Amniotic epithelial cell (primary cell): ENCODE results near the gene YY1.
"Not testable (repeated sequence)": the region's sequence is repeated elsewhere in the genome, so short reads cannot be mapped to it uniquely, and the experiment has no call there.

Experiments
- DNase-seq: peaks from one replicate; pipeline ENCODE4 v3.0.0-alpha.2; 2010; ENCODE audit warnings: low read depth

Gene YY1

GRCh38 chr14:100238419-100239210 lies at the start of gene YY1:
Gene YY1, plus strand, starts transcription at chr14:100239144. Its CDS starts 101 bp downstream, at chr14:100239245.
- DNase-seq: peak; percentile 94

DNA sequence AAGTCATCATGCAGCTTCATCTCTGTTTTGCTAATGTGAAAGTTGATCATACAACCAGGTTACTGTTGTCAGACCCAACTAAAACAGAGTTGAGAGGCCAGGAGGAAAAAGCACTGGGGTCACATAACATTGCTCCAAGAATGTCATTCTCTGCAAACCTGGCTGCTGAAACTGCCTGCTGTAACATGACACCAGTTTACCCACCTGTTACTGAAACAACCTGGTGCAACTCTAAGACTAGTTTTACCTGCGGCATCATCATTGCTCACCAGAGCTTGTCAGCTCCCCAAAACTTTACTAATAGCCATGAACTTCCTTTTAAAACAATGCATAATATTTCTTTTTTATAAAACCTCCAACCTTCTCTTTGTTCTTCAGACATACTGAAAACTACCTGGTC lies 48.8 kb upstream of the YY1 start:
- no peak for DNase-seq

GRCh38 chr14:100191584-100192249 lies 47.2 kb upstream of the YY1 start:
- DNase-seq: no peak

DNA sequence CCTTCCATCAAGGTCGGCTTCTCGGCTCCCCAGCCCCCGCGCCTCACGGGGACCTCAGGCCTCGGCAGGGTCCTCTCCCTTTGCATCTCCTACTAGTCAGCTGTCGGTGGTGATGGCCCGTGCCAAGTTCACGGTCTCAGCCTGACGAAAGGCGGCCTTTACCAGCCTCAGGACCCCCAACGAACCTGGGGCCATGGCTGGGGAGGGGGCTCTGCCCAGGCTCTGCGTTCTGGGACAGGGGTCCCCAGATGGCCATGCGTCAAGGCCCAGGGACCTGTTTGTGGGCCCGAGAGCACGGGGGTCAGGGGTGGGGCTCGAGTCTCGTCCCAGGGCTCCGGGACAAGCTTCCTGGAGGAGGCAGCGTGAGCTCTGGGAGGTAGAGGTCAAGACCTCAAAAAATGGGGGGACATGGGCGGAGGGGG lies 46.7 kb upstream of the YY1 start:
- no peak for DNase-seq

GRCh38 chr14:100192672-100193416 lies 46.1 kb upstream of the YY1 start:
- DNase-seq: peak; percentile 95

DNA sequence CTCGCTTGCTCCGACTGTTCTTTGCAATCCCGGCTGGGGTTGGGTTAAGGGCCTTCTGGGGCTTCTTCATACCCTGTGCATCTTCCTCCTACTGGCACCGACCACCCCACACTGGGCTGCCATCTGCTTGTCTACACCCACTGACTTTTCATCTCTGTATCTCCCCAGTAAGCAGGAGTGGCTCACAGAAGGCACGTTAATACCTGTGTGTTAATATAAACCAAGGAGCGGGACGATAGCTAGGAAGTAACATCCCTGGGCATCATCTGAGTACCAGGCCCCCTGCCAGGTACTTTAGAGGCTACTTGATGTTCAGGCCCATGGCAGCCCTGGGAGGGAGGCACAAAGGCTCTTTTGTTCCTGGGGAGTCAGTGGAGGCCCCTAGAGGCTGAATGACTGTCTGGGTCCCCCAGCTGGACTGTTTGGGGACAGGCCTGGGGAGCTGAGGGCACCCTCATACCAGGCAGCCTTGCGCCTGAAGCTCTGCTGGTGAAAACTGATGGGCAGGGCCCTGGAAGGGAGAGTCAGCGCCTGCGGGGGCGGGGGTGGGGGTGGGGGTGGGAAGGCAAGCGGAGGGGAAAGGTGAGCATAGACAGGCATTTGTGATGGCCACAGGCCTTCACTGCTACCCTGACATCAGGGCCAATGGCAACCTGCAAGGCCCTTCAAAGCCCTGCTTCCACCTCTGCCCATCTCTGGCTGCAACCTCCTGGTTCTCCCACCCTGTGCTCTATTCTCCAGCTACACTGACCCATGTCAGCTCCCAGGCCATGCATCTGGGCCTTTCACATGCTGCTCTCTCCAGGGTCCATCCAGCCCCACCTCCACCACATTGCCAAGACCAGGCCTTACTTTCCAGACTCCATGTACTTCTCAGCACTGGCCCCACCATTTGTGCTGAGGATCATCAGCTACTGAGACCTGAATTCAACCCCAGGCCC lies 45.3 kb upstream of the YY1 start:
- DNase-seq: no peak

GRCh38 chr14:100199240-100199860 lies 39.6 kb upstream of the YY1 start:
- DNase-seq: no peak

GRCh38 chr14:100200311-100200710 lies 38.6 kb upstream of the YY1 start:
- DNase-seq: no peak

DNA sequence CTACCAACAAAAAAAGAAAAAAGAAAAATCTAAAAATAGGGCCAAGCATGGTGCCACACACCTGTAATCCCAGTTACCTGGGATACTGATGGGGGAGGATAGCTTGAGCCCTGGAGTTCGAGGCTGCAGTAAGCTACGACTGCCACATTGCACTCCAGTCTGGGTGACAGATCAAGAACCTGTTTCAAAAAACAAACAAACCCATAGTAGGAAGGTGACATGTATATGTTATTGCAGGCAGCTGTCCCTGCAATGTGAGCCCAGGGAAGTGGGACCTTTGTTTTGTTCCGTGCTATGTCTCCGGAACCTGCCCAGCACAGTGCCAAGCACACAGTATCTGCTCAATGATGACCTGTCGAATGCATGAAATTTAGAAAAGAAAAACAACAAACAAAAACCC lies 37.2 kb upstream of the YY1 start:
- DNase-seq: no peak

GRCh38 chr14:100202712-100203111 lies 36.2 kb upstream of the YY1 start:
- no peak for DNase-seq

- no peak for DNase-seq
These were observed 35.8 kb upstream of the YY1 start for GRCh38 chr14:100203146-100203545.

DNA sequence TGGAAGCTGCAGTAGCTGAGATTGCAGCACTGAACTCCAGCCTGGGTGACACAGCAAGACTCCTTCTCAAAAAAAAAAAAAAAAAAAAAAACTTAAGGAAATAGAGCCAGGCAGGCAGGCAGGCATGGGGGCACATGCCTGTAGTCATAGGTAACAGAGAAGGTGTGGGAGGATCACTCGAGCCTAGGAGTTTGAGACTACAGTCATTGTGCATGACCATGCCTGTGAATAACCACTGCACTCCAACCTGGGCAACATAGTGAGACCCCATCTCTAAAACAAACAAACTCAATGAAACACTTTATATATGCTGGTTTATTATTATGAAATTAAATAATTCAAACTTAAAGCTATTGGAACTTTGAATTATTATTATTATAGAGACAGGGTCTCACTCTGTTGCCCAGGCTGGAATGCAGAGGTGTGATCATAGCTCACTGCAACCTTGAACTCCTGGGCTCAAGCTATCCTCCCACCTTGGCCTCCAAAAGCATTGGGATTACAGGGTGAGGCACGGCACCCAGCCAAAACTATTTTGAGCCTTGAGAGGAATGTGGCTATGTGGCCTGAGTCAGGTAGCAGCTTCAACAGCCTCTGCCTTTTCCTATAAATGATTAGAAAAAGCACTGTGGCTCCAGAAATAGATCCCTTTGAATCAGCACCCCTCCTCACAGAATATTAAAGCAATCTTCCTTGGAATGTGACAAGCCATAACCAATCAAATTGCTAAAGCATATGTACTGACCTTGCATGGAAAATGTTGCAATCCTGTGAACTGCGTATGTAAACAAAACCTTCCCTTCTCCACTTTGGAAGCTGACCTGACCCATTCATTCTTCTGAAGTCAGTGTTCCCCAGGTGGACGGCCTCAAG lies 34.7 kb upstream of the YY1 start:
- DNase-seq: peak; percentile 84

DNA sequence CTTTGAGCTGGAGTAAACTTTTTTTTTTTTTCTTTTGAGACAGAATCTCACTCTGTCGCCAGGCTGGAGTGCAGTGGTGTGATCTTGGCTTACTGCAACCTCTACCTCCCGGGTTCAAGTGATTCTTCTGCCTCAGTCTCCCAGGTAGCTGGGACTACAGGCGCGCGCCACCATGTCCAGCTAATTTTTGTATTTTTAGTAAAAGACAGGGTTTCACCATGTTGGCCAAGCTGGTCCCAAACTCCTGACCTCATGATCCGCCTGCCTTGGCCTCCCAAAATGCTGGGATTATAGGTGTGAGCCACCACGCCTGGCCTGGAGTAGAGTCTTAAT lies 34.1 kb upstream of the YY1 start:
- DNase-seq: not testable (repeated sequence)

GRCh38 chr14:100207588-100207987 lies 31.4 kb upstream of the YY1 start:
- not testable (repeated sequence) for DNase-seq

- not testable (repeated sequence) for DNase-seq
These were observed 30.8 kb upstream of the YY1 start for GRCh38 chr14:100208136-100208535.

DNA sequence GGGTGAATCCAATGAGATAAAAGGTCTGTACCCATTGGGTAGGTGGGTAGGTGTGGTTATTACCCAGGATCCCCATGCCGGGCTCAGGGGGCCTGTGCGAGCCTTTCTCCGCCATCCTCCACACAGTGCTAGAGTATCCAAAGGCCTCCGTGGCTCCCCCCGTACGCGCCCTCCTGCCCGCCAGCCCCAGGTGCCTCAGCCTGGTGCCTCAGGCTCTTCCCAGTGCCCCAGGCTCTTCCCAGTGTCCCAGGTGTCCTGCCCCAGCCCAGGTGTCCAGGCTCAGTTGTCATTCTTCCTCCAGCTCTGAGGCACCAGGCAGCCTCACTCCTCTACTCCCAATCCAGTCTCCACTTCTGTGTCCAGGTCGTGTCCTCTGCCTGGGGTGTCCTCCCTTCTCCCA lies 27.6 kb upstream of the YY1 start:
- DNase-seq: no peak

DNA sequence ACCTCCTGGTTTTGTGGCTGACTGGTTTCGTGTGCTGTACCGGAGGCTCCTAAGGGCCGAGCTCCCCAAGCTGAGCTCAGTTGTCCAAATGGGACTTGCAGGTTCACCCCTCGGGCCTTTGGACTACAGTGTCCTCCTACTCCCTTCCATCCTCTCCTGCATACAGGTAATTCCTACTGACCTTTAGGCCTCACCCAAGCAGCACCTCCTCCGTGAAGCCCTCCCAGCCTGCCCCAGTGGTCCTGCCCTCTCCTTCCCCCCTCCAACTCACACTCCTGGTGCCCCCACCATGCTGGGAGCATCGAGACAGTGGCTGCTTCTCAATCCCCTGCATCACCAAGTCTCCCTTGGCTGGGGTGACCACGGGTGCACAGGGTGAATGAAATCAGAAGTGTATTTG lies 27.1 kb upstream of the YY1 start:
- DNase-seq: no peak

DNA sequence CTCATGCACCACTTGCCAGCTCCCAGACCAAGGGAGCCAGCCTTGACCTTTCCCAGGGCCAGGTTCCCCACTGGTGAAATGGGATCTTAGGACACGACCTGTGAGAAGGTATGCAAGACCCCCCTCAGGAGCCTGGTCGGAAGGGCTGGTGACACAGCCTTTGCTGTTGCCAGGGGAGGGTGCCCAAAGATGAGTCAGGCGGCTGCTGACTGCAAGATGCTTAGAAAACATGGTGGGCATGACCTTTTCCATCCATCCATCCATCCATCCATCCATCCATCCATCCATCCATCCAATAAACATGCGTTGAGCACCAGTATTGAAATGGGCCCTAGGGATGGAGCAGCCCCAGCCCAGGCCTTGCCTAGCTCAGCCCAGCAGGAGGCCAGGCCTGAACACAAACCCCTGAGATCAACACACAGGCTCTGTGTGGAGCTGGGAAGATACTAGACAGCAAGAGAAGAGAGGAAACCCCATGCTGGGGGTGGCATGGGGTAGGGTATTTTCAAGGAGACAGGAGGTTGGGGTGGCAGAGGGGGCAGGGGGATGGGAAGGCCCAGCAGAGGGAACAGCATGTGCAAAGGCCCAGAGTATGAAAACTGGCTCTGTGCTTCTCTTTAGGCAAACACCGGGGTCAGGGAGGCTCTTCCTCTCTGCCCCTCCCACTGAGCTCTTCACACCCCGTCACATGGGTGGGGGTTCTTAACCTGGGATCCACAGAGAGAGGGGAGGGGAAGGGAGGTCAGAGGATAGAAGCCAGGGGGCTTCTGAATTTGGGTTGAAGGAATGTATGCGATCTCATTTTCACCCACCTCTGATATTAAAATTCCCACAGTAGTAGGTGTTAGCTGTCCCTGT lies 26.2 kb upstream of the YY1 start:
- no peak for DNase-seq

DNA sequence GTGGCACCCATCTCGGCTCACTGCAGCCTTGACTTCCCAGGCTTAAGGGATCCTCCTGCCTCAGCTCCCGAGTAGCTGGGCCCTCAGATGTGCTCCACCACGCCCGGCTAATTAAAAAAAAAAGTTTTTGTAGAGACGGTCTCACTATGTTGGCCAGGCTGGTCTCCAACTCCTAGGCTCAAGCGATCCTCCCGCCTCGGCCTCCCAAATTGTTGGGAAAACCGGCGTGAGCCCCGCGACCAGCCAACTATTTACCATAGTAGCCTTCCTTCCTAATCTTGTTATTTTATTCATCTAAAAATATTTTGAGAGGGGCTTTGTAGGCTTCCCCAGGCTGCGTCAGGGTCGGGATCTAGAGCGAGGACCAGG lies 25.4 kb upstream of the YY1 start:
- DNase-seq: no peak
